ENCODE measurements around the gene EGR2.

DNA sequence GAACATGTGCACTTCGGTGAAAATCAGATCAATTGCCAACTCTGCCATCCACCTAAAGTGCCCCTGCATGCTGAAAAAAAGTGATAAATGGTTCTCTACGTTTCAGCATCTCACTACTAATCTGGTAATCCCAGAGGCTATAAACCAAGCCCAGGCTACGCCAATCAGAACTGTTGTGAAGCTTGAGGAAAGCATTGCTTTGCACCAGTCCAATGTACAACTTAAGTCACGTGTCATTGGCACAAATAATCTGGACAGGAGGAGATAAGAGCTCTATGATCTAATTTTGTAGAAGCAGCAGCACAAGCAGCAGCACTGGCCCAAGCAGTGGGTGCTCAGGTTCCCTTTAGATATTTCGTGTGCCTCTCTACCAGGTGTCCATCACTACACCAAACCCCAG, 4.4 kb upstream of the EGR2 start:
- TF ChIP-seq, protein P1, sequence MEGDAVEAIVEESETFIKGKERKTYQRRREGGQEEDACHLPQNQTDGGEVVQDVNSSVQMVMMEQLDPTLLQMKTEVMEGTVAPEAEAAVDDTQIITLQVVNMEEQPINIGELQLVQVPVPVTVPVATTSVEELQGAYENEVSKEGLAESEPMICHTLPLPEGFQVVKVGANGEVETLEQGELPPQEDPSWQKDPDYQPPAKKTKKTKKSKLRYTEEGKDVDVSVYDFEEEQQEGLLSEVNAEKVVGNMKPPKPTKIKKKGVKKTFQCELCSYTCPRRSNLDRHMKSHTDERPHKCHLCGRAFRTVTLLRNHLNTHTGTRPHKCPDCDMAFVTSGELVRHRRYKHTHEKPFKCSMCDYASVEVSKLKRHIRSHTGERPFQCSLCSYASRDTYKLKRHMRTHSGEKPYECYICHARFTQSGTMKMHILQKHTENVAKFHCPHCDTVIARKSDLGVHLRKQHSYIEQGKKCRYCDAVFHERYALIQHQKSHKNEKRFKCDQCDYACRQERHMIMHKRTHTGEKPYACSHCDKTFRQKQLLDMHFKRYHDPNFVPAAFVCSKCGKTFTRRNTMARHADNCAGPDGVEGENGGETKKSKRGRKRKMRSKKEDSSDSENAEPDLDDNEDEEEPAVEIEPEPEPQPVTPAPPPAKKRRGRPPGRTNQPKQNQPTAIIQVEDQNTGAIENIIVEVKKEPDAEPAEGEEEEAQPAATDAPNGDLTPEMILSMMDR (conservative IDR thresholded peaks at IDR 0.05): no peak
- TF ChIP-seq EZH2 (IDR thresholded peaks at IDR 0.05; ENCODE audit: low read depth): no peak

Measured in PC-9 (cell line).